H1 (cell line): Measurements from ENCODE around the gene RNASET2. TPM values are rescaled to one million over a fixed set of nuclear protein-coding genes. Genes with fewer than 3 reads are reported as not detected.

Source experiments
- CTCF ChIA-PET: fragments of 300-600 bp; sonication (Branson Sonifier 250); formaldehyde crosslinking; loops from one replicate; lab custom pipeline; 2021; ENCODE audit not compliant: partially characterized antibody; lab: Charles Lee
- POLR2A ChIA-PET: fragments of 300-600 bp; sonication (Branson Sonifier 250); formaldehyde crosslinking; loops from one replicate; lab custom pipeline; 2021; ENCODE audit warnings: inconsistent platforms; ENCODE audit not compliant: partially characterized antibody; lab: Charles Lee
- DNase-seq, 2 experiments: peaks; one replicate each; pipeline versions ENCODE4 v3.0.0 to v3.0.0-alpha.2; 2010 to 2022; ENCODE audit warnings: low spot score in 2 of 2, low read depth in 1 of 2, mixed read lengths in 1 of 2
- FAIRE-seq: peaks from 2 replicates; lab custom pipeline; 2011; peaks lifted over from hg19 to GRCh38; lab: Jason Lieb, UNC
- H2AFZ ChIP-seq: 2 replicates; pipeline ENCODE4 v1.8.1; 2012; ENCODE audit warnings: low read length, inconsistent platforms
- H2AK5ac ChIP-seq: 2 replicates; pipeline ENCODE4 v1.6.1; 2013; ENCODE audit warnings: low read depth, low read length
- H2BK120ac ChIP-seq: replicated peaks from 2 replicates; pipeline ENCODE3; 2013; ENCODE audit warnings: low read depth, low read length, inconsistent platforms
- H2BK12ac ChIP-seq: 2 replicates; pipeline ENCODE4 v1.6.1; 2013; ENCODE audit warnings: low read depth, low read length
- H2BK15ac ChIP-seq: 2 replicates; pipeline ENCODE4 v1.6.1; 2013; ENCODE audit warnings: low read length
- H2BK20ac ChIP-seq: 2 replicates; pipeline ENCODE4 v1.6.1; 2013; ENCODE audit warnings: low read length
- H2BK5ac ChIP-seq: 2 replicates; pipeline ENCODE4 v1.6.1; 2013; ENCODE audit warnings: low read depth, low read length
- H3K14ac ChIP-seq: 2 replicates; pipeline ENCODE4 v1.6.1; 2013; ENCODE audit warnings: inconsistent platforms; ENCODE audit not compliant: insufficient read length
- H3K18ac ChIP-seq: 2 replicates; pipeline ENCODE4 v1.6.1; 2013; ENCODE audit warnings: low read length; ENCODE audit errors: extremely low read depth
- H3K23ac ChIP-seq: 2 replicates; pipeline ENCODE4 v1.6.1; 2013; ENCODE audit warnings: inconsistent platforms; ENCODE audit not compliant: insufficient read length
- H3K23me2 ChIP-seq: 2 replicates; pipeline ENCODE4 v1.6.1; 2013; ENCODE audit warnings: low read depth, low read length
- H3K27ac ChIP-seq: 2 replicates; pipeline ENCODE4 v1.6.1; 2011; ENCODE audit warnings: low read depth, low read length, inconsistent platforms
- H3K27me3 ChIP-seq, 4 experiments: replicated peaks in 1 of 4; 1 replicate in 1 of 4; 2 replicates in 3 of 4; pipeline versions ENCODE4 v1.6.1 to v1.8.1; 2011 to 2013; ENCODE audit warnings: low read length in 3 of 4, mild to moderate bottlenecking in 3 of 4, inconsistent platforms in 2 of 4, mixed read lengths in 2 of 4, moderate library complexity in 1 of 4; ENCODE audit not compliant: control insufficient read depth in 3 of 4, insufficient read depth in 3 of 4; ENCODE audit errors: extremely low read depth in 1 of 4
- H3K36me3 ChIP-seq, 4 experiments: 2 replicates each; pipeline versions ENCODE4 v1.6.1 to v1.8.1; 2011 to 2013; ENCODE audit warnings: mild to moderate bottlenecking in 4 of 4, low read length in 3 of 4, moderate library complexity in 2 of 4, control low read depth in 1 of 4, inconsistent platforms in 1 of 4; ENCODE audit not compliant: insufficient read depth in 4 of 4, control insufficient read depth in 2 of 4
- H3K4ac ChIP-seq: replicated peaks from 2 replicates; pipeline ENCODE3; 2013; ENCODE audit warnings: low read length, low read depth, mixed read lengths, inconsistent platforms; ENCODE audit not compliant: insufficient read length
- H3K4me1 ChIP-seq, 4 experiments: replicated peaks in 1 of 4; 1 replicate in 1 of 4; 2 replicates in 3 of 4; pipeline versions ENCODE4 v1.6.1 to v1.8.1; 2011 to 2013; ENCODE audit warnings: low read length in 3 of 4, inconsistent platforms in 2 of 4, mixed read lengths in 1 of 4; ENCODE audit not compliant: insufficient read depth in 4 of 4, control insufficient read depth in 3 of 4
- H3K4me2 ChIP-seq, 2 experiments: 2 replicates each; pipeline versions ENCODE4 v1.6.1 to v1.8.1; 2011 to 2013; ENCODE audit warnings: low read depth in 2 of 2, low read length in 2 of 2, control low read depth in 1 of 2, inconsistent platforms in 1 of 2, mild to moderate bottlenecking in 1 of 2; ENCODE audit not compliant: insufficient read depth in 1 of 2
- H3K4me3 ChIP-seq, 4 experiments: fragments of 200-600, 300-600 bp in 1 of 4; sonication (generic), shearing (Covaris generic), sonication (Bioruptor Twin) in 1 of 4; 2 replicates each; pipeline versions ENCODE4 v1.5.1 to v1.8.1; 2011 to 2016; ENCODE audit warnings: low read length in 4 of 4, low read depth in 3 of 4, control low read depth in 2 of 4, inconsistent platforms in 2 of 4, mild to moderate bottlenecking in 2 of 4, mixed read lengths in 1 of 4, moderate library complexity in 1 of 4; ENCODE audit not compliant: insufficient read depth in 2 of 4; ENCODE audit errors: extremely low read depth in 1 of 4
- H3K56ac ChIP-seq: replicated peaks from 2 replicates; pipeline ENCODE3; 2013; ENCODE audit warnings: low read depth, mild to moderate bottlenecking, mixed read lengths, low read length, inconsistent platforms; ENCODE audit not compliant: insufficient read length
- H3K79me1 ChIP-seq: 2 replicates; pipeline ENCODE4 v1.6.1; 2013; ENCODE audit warnings: low read depth, low read length, control low read depth
- H3K79me2 ChIP-seq, 2 experiments: 2 replicates each; pipeline versions ENCODE4 v1.6.1 to v1.8.1; 2012 to 2013; ENCODE audit warnings: low read length in 2 of 2, mild to moderate bottlenecking in 2 of 2, inconsistent platforms in 1 of 2; ENCODE audit not compliant: insufficient read depth in 2 of 2, control insufficient read depth in 1 of 2
- H3K9ac ChIP-seq, 4 experiments: replicated peaks in 1 of 4; 1 replicate in 1 of 4; 2 replicates in 3 of 4; pipeline versions ENCODE4 v1.6.1 to v1.8.1; 2011 to 2013; ENCODE audit warnings: low read depth in 3 of 4, low read length in 3 of 4, control low read depth in 2 of 4, mild to moderate bottlenecking in 2 of 4, moderate library complexity in 2 of 4, inconsistent platforms in 1 of 4; ENCODE audit errors: extremely low read depth in 1 of 4
- H3K9me3 ChIP-seq, 2 experiments: 2 replicates each; pipeline versions ENCODE4 v1.6.1 to v1.8.1; 2012 to 2013; ENCODE audit warnings: mild to moderate bottlenecking in 2 of 2, moderate library complexity in 2 of 2, control low read depth in 1 of 2, inconsistent platforms in 1 of 2, low read depth in 1 of 2, low read length in 1 of 2, mixed read lengths in 1 of 2; ENCODE audit not compliant: insufficient read depth in 2 of 2
- H4K20me1 ChIP-seq, 2 experiments: replicated peaks in 1 of 2; 2 replicates each; pipeline versions ENCODE3 to v1.8.1; 2011 to 2013; ENCODE audit warnings: inconsistent platforms in 2 of 2, low read length in 2 of 2, mild to moderate bottlenecking in 1 of 2; ENCODE audit not compliant: insufficient read depth in 2 of 2, control insufficient read depth in 1 of 2
- H4K5ac ChIP-seq: 2 replicates; pipeline ENCODE4 v1.6.1; 2013; ENCODE audit warnings: low read length, low read depth, mixed read lengths, inconsistent platforms; ENCODE audit not compliant: insufficient read length
- H4K8ac ChIP-seq: 2 replicates; pipeline ENCODE4 v1.8.0; 2013; ENCODE audit warnings: mild to moderate bottlenecking, moderate library complexity, low read length, inconsistent platforms; ENCODE audit not compliant: insufficient read depth; ENCODE audit errors: extremely low read depth
- H4K91ac ChIP-seq: replicated peaks from 2 replicates; pipeline ENCODE3; 2013; ENCODE audit warnings: low read length, mixed read lengths, inconsistent platforms; ENCODE audit not compliant: insufficient read length
- CTCF ChIP-seq, 3 experiments: IDR thresholded peaks; 1 replicate in 2 of 3; 2 replicates in 1 of 3; pipeline versions ENCODE4 v1.5.1 to v1.6.1; 2011; ENCODE audit warnings: low read length in 3 of 3, mild to moderate bottlenecking in 3 of 3, inconsistent platforms in 2 of 3, low read depth in 1 of 3, moderate library complexity in 1 of 3; ENCODE audit not compliant: insufficient read depth in 1 of 3; ENCODE audit errors: control extremely low read depth in 1 of 3
- GABPA ChIP-seq: IDR thresholded peaks from 2 replicates; pipeline ENCODE4 v1.6.1; 2011; ENCODE audit warnings: mild to moderate bottlenecking, low read length, moderate library complexity, borderline replicate concordance; ENCODE audit not compliant: insufficient read depth
- JUN ChIP-seq: IDR thresholded peaks from 2 replicates; pipeline ENCODE4 v1.6.1; 2011; ENCODE audit warnings: low read depth, mild to moderate bottlenecking, improper control_type of control experiment, low read length
- JUND ChIP-seq: IDR thresholded peaks from 2 replicates; pipeline ENCODE4 v1.6.1; 2011; ENCODE audit warnings: mild to moderate bottlenecking, improper control_type of control experiment, low read length
- MAFK ChIP-seq: IDR thresholded peaks from 2 replicates; pipeline ENCODE4 v1.6.1; 2012; ENCODE audit warnings: low read depth, mild to moderate bottlenecking, improper control_type of control experiment, low read length
- NRF1 ChIP-seq: IDR thresholded peaks from 2 replicates; pipeline ENCODE4 v1.6.1; 2011; ENCODE audit warnings: mild to moderate bottlenecking, low read depth, low read length, improper control_type of control experiment
- POU5F1 ChIP-seq: IDR thresholded peaks from 2 replicates; pipeline ENCODE4 v1.6.1; 2011; ENCODE audit warnings: low read depth, mild to moderate bottlenecking, low read length, moderate library complexity
- RXRA ChIP-seq: IDR thresholded peaks from 2 replicates; pipeline ENCODE4 v1.6.1; 2011; ENCODE audit warnings: low read depth, mild to moderate bottlenecking, low read length, moderate library complexity; ENCODE audit not compliant: insufficient read depth
- SIRT6 ChIP-seq: IDR thresholded peaks from one replicate; pipeline ENCODE4 v1.7.1; 2012; ENCODE audit warnings: low read length, inconsistent platforms
- SIX5 ChIP-seq: IDR thresholded peaks from 2 replicates; pipeline ENCODE4 v1.6.1; 2011; ENCODE audit warnings: mild to moderate bottlenecking, low read depth, low read length
- SP1 ChIP-seq: IDR thresholded peaks from 2 replicates; pipeline ENCODE4 v1.6.1; 2011; ENCODE audit warnings: low read depth, low read length
- TBP ChIP-seq: IDR thresholded peaks from 2 replicates; pipeline ENCODE4 v1.6.1; 2011; ENCODE audit warnings: low read depth, low read length, improper control_type of control experiment
- ZNF274 ChIP-seq: IDR thresholded peaks from 2 replicates; pipeline ENCODE4 v1.7.0; 2012; ENCODE audit warnings: low read length, borderline replicate concordance; ENCODE audit errors: extremely low read depth
- WGBS, 2 experiments: shearing (Covaris generic) in 1 of 2; methylation state at CpG; one replicate each; pipeline versions ENCODE4 v1.1.6 to v1.1.7; 2013 to 2015; ENCODE audit warnings: low lambda C conversion rate in 2 of 2, mixed read lengths in 2 of 2, inconsistent platforms in 1 of 2, low coverage in 1 of 2, missing lambda C conversion rate in 1 of 2; ENCODE audit not compliant: insufficient replicate concordance in 2 of 2, insufficient coverage in 1 of 2, insufficient read length in 1 of 2; ENCODE audit errors: extremely low coverage in 1 of 2, missing lambda C conversion rate in 1 of 2; 5-methylcytosine and 5-hydroxymethylcytosine counted together
- polyA plus RNA-seq, 7 experiments: library from polyadenylated mRNA; depleted of rRNA in 3 of 7; stranded (reverse) in 5 of 7; unstranded in 2 of 7; fragments of >200 nt in 5 of 7; fragments of 200-250 nt in 2 of 7; gene quantifications; 1 replicate in 5 of 7; 2 replicates in 1 of 7; 4 replicates in 1 of 7; pipeline versions ENCODE4 v1.2.1 to v1.2.3, GENCODE V29; 2011 to 2013; ENCODE audit warnings: missing spikeins in 2 of 7, mixed read lengths in 2 of 7
- total RNA-seq: library from RNA; stranded (reverse); fragmentation: NEBNext Ultra II Directional; extraction: Animal tissue kit (Norgen Biotek cat#: 25700); gene quantifications from 2 replicates; pipeline ENCODE4 v1.2.1, GENCODE V29; 2021

Gene RNASET2
- total and polyA plus RNA-seq, 2 of the 8 experiments (the other 6 are each of a cell fraction or from before 2014, with no cell fraction given): 15.7 to 22.9 TPM

- H2AFZ ChIP-seq: no peak overlapping the region
- no peak for TF ChIP-seq CTCF (IDR thresholded peaks at IDR 0.05; ENCODE audit: control extremely low read depth in 1 of 3, insufficient read depth in 1 of 3, low read depth in 1 of 3, low read length in 3 of 3)
- no peak for TF ChIP-seq GABPA
- no peak for TF ChIP-seq TBP
- no peak for TF ChIP-seq SIRT6
- no peak for TF ChIP-seq SIX5
- TF ChIP-seq SP1: no peak
- TF ChIP-seq RXRA: no peak
- no peak for TF ChIP-seq ZNF274
- no peak for TF ChIP-seq POU5F1
- no peak for TF ChIP-seq JUN
- no peak for TF ChIP-seq MAFK
- TF ChIP-seq JUND: no peak
- no peak for TF ChIP-seq NRF1
Observed at GRCh38 chr6:166939345-166939744, 17.0 kb downstream of the RNASET2 start.

More at GRCh38 chr6:166939345-166939744, 17.0 kb downstream of the RNASET2 start:
- Histone ChIP-seq H2BK15ac (no peak overlapping the region), H4K8ac (no peak overlapping the region), H2BK20ac (no peak overlapping the region), H3K14ac (no peak overlapping the region), H3K4ac (no peak overlapping the region), H3K79me2 (no peaks in the 10 kb centered on the region), H3K79me1 (no peaks in the 10 kb centered on the region), H4K91ac (no peak overlapping the region), H3K4me2 (no peak overlapping the region), H2BK5ac (no peak overlapping the region), H3K56ac (no peak overlapping the region), H4K20me1 (no peaks in the 10 kb centered on the region), H2BK120ac (no peak overlapping the region), H3K27ac (no peak overlapping the region), H3K9me3 (no peaks in the 10 kb centered on the region), H3K9ac (no peak overlapping the region), H3K27me3 (no peaks in the 10 kb centered on the region), H3K4me1 (peaks cover 0 to 3% (median 1%) of the 10 kb centered on the region in 4 experiments; a peak in 2 of 7 replicates), H2AK5ac (no peak overlapping the region), H3K4me3 (no peak overlapping the region), H3K23ac (no peak overlapping the region), H3K36me3 (peaks cover 0 to 10% (median 0%) of the 10 kb centered on the region in 4 experiments; a peak in 2 of 8 replicates), H2BK12ac (no peak overlapping the region), H3K23me2 (no peaks in the 10 kb centered on the region), H4K5ac (no peak overlapping the region), H3K18ac (no peak overlapping the region)
- POLR2A ChIA-PET: no interaction called here
- FAIRE-seq (no peak), DNase-seq (no peak)
- WGBS, 2 experiments: 84% methylated on average over 4 of the region's 4 CpGs; no CpG with 5 or more reads in 1 of the 2 experiments
- CTCF ChIA-PET: interaction anchor here (0.7 to 1.2 kb wide), 3 partner anchors 13 to 51 kb away, joined by 3 to 4 read pairs (median 3); no protein-coding TSS in a partner anchor
